ENCODE data around the gene SLC8A1. TPM values are rescaled to one million over a fixed set of nuclear protein-coding genes. Genes with fewer than 3 reads are reported as not detected.

Gene SLC8A1
- total and polyA plus RNA-seq, 9 donors = 1.3 to 19.7 (median 7.7) TPM

DNA sequence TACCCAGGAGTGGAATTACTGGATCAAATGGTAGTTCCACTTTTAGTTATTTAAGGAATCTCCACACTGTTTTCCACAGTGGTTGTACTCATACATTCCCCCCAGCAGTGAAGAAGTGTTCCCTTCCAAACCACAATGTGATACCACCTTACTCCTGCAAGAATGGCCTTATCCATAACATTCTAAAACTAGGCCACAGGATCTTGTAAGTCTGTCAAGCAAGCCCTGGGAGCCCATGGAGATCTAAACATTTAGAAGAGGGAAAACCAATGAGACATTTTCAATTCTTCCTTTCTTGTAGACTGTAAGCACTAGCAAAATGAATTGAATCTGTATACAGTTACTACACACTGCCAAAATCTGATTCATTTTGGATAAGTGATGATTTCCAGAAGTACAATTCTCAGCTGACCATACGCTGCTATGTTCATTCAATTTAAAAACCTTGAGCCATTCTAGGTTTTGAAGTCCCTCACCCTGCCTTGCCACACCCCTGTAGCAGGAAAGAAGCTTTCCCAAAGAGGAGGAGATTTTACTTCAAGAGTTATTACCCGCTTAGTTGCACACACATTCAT, 149.1 kb downstream of the SLC8A1 start:
- WGBS, 3 donors = 97 to 100% (median 97%) methylated on average over 2 of the region's 2 CpGs

DNA sequence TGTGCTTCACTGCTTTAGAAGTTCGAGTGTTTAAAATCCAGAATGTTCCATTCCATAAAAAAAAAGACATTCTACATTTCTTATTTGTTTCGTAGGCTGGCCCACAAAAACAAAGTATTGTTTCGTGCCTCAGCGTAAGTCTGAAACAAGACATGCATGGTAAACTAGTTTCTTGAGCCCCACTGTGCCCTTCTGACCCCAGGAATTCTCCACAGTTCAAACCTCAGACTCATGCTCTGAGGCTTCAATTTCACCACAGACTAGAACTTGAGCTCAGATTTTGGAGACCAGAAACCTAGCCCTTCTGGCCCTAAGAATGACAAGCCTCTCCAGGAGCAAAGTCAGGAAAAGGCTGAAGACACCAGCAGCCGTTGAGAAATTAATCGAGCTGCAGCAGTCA, 151.5 kb downstream of the SLC8A1 start:
- no peaks in the 10 kb centered on the region for H3K36me3 ChIP-seq
- intact Hi-C loops (cut with DNase I) = no loop called here
- WGBS, 3 donors = 66 to 85% (median 82%) methylated on average over 6 of the region's 6 CpGs

More for the DNA sequence above, 149.1 kb downstream of the SLC8A1 start:
- H3K36me3 ChIP-seq = no peaks in the 10 kb centered on the region
- H3K9me3 ChIP-seq = no peaks in the 10 kb centered on the region
- no peaks in the 10 kb centered on the region for H3K4me1 ChIP-seq (ENCODE audit: insufficient read depth)
- DNase-seq = no peak
- no peaks in the 10 kb centered on the region for H3K27me3 ChIP-seq
- no peak overlapping the region for H3K4me3 ChIP-seq
- TF ChIP-seq, protein P1, sequence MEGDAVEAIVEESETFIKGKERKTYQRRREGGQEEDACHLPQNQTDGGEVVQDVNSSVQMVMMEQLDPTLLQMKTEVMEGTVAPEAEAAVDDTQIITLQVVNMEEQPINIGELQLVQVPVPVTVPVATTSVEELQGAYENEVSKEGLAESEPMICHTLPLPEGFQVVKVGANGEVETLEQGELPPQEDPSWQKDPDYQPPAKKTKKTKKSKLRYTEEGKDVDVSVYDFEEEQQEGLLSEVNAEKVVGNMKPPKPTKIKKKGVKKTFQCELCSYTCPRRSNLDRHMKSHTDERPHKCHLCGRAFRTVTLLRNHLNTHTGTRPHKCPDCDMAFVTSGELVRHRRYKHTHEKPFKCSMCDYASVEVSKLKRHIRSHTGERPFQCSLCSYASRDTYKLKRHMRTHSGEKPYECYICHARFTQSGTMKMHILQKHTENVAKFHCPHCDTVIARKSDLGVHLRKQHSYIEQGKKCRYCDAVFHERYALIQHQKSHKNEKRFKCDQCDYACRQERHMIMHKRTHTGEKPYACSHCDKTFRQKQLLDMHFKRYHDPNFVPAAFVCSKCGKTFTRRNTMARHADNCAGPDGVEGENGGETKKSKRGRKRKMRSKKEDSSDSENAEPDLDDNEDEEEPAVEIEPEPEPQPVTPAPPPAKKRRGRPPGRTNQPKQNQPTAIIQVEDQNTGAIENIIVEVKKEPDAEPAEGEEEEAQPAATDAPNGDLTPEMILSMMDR (IDR thresholded peaks at IDR 0.05) = no peak
- TF ChIP-seq POLR2A (IDR thresholded peaks at IDR 0.05) = no peak
- no peak for TF ChIP-seq EP300 (IDR thresholded peaks at IDR 0.05)
- intact Hi-C loops (cut with DNase I) = no loop called here
- H3K27ac ChIP-seq = no peak overlapping the region

DNA sequence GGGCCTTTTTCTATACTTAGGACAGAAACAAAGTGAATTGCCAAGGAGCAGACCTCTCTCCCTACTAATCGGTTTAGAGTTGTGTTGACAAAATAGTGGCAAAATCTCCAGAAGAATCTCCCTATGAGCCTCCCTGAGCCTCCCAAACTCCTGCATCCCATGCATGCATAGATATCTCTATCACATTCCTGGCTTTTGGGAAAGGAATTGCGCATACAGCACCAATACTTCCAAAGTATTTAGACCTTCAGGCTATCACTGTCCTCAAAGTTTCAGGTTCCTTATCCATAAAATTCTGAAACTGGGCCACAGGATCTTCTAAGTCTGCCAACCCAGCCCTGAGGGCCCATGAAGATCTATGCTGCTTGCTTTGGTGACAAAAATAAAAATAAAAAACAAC, 152.1 kb downstream of the SLC8A1 start:
- no peaks in the 10 kb centered on the region for H3K27me3 ChIP-seq
- intact Hi-C loops (cut with DNase I) = no loop called here
- DNase-seq = no peak
- no peak overlapping the region for H3K4me3 ChIP-seq
- WGBS, 3 donors = 79 to 90% (median 80%) methylated on average over 2 of the region's 2 CpGs
- H3K9me3 ChIP-seq = no peaks in the 10 kb centered on the region
- H3K4me1 ChIP-seq (ENCODE audit: insufficient read depth) = no peaks in the 10 kb centered on the region
- no peaks in the 10 kb centered on the region for H3K36me3 ChIP-seq
- H3K27ac ChIP-seq = no peak overlapping the region
- TF ChIP-seq, protein P1 (IDR thresholded peaks at IDR 0.05) = no peak
- TF ChIP-seq EP300 (IDR thresholded peaks at IDR 0.05) (no peak), POLR2A (IDR thresholded peaks at IDR 0.05) (no peak)

More for the DNA sequence above, 151.5 kb downstream of the SLC8A1 start:
- Histone ChIP-seq H3K27me3 (no peaks in the 10 kb centered on the region), H3K27ac (no peak overlapping the region), H3K4me1 (ENCODE audit: insufficient read depth) (no peaks in the 10 kb centered on the region), H3K9me3 (no peaks in the 10 kb centered on the region), H3K4me3 (no peak overlapping the region)
- DNase-seq = no peak
- TF ChIP-seq POLR2A (IDR thresholded peaks at IDR 0.05) (no peak), EP300 (IDR thresholded peaks at IDR 0.05) (no peak)
- TF ChIP-seq, protein P1 (IDR thresholded peaks at IDR 0.05) = no peak

DNA sequence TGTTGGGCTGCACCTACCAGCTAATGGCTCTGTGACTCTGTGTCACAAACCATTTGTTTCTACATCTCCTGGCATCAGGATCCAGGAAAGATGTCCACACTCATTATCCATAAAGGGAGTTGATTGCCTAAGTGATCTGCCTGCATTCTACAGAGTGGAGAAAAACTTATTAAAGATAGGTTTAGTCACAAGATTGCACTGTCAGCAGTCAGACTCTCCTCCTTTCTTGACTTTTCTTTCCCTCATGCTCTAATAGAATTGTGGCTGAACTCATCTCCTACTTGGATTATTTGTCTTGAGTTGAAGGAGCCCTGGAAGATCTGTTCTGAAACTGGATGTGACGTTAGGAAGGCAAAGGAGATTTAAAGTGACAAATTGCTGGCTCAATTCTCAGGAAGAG, 152.7 kb downstream of the SLC8A1 start:
- no peaks in the 10 kb centered on the region for H3K4me1 ChIP-seq (ENCODE audit: insufficient read depth)
- H3K27ac ChIP-seq = no peak overlapping the region
- no peak for DNase-seq
- TF ChIP-seq EP300 (IDR thresholded peaks at IDR 0.05) (no peak), POLR2A (IDR thresholded peaks at IDR 0.05) (no peak)
- TF ChIP-seq, protein P1 (IDR thresholded peaks at IDR 0.05) = no peak
- intact Hi-C loops (cut with DNase I) = no loop called here
- 79 to 88% (median 88%) methylated on average over 1 of the region's 1 CpG for WGBS, 3 donors
- H3K9me3 ChIP-seq = no peaks in the 10 kb centered on the region
- no peaks in the 10 kb centered on the region for H3K36me3 ChIP-seq
- H3K27me3 ChIP-seq = no peaks in the 10 kb centered on the region
- H3K4me3 ChIP-seq = no peak overlapping the region
